HG02943 (cell line): ENCODE measurements around the gene FGF12.

Source experiments
- ATAC-seq: cut with Tn5 transposase; IDR thresholded peaks from one replicate; pipeline ENCODE4 v1.9.1; 2021; ENCODE audit warnings: mild to moderate bottlenecking, low read depth, moderate library complexity; ENCODE audit not compliant: unreplicated experiment

The FGF12 gene

DNA sequence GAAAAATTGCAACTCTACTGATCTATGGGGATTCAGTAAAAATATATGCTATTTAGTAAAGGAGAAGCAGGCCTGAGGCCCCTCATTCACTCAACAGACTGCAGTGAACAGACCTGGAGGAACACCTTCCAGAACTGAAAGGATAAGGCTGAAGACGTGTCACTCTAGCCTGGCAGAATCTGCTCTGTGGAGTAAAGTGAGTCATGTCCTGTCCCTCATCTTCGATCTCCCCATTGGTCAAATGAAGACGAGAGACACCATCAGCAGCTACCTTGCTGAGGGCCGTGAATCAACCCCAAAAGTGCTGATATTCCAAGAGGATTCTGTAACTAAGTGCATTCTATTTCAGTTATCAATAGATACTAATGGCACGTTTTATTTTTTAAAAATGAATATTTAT lies 359.7 kb downstream of the FGF12 start:
- no peak for ATAC-seq

DNA sequence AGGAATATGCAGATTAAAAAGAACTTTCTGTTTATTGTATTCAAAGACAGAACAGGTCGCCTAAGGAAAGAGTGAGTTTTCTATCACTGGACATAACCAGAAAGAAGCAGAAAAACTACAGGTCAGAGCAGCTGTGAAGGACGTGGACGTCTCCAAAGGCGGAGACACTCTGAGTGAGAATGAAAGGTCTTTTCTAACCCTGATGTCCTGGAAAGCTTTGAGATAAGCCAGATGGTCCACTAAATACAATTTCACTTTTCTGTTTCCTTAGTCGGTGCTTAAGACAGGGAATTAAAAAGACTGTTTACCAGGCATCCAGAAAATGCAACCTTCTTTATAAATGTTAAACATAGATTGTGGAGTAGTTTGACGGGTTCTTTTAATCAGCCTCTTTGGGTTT lies 360.4 kb downstream of the FGF12 start:
- ATAC-seq = no peak

DNA sequence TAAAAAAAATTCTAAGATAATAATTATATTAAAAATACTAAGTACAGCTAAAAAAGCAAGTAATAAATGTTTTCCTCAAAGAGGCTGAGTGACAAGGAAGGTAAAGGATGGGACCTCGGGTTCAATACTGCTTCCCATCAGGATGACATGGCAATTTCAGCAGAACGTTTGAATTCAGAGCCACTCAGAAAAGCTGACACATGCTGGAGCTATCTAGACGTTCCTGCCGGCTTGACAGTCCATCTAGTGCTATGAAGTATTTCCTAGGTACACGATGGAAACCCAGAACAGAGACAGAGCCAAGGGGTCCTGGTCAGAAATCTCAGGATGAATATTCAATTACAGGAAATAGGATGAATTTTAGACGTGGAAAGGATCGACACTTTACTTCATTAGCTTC lies 361.8 kb downstream of the FGF12 start:
- no peak for ATAC-seq

DNA sequence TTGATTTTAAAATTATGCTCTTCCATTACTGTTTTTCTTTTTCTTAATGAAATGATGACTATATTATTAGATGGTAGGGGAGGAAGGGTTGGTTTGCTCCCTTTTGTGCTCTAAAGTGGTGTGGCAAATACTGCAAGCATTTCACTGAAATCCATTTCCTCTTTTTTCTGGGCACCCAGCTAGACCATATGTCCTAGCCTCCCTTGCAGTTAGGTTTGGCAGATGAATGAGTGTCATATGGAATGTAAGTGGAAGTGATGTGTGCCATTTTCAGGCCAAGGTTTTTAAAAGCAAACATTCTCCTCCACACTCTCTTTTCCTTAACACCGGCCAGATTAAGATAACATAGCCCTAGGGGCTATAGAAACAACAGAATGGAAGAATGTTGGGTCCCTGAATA lies 363.0 kb downstream of the FGF12 start:
- ATAC-seq = no peak

DNA sequence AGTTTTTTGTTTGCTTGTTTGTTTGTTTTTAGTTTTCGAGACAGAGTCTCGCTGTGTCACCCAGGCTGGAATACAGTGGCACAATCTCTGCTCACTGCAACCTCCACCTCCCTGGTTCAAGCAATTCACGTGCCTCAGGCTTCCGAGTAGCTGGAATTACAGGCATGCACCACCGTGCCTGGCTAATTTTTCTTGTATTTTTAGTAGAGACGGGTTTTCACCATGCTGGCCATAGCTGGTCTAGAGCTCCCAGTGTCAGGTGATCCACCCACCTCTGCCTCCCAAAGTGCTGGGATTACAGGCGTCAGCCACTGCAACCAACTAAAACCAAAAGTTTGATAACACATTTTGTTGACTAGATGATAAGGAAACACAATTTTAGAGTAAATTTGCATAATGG lies 372.7 kb downstream of the FGF12 start:
- ATAC-seq = no peak

DNA sequence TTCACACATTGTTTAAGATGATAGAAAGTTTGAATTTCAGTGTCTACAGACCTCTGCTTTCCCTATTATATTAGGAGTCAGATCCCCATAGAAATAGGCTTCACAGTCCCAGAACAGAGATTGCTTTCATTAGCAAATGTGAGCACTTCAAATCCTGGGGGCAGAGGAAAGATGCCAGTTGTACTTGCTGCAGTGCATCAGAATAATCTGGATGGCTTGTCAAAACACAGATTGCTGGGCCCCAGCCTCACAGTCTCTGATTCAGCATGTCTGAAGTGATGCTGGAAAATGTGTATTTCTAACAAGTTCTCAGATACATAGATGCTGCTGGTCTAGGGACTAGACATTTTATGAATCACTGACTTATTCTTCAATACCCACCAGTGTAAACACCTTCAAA lies 375.2 kb downstream of the FGF12 start:
- ATAC-seq = no peak

DNA sequence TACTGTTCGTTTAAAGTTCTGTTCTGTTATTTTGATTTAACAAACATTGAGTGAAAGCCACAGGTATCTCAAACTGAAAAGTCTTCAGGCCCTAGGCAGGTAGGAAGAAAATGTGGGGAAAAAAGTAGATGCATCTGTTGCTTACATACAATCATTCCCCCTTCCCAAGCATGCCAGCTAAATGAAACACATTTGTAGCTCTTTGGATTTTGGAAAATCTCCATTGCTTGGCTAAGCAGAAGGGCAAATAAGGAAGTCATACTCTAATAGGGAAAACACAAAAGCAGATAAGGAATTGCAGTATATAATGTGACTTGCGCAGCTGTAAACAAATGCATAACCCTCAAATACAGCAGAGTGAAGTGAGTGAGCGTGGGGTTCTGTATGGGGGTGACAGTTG lies 375.9 kb downstream of the FGF12 start:
- no peak for ATAC-seq

DNA sequence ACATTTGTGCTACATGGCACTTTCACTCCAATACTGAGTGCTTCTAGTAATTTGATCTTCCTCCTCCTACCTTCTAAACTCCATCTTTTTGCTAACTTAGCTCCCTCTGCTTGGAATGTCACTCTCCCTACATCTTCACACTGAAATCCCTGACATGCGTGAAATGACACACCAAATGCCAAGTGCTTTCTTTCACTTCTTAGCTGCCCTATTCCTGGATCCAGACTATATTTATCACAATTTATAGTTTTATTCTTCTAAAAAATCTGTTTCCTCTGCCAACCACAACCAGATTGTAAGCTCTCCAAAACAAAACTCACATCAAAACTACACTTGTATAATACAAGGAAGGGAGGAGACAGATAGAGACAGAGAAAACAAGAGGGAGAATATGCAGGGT lies 387.3 kb downstream of the FGF12 start:
- no peak for ATAC-seq

DNA sequence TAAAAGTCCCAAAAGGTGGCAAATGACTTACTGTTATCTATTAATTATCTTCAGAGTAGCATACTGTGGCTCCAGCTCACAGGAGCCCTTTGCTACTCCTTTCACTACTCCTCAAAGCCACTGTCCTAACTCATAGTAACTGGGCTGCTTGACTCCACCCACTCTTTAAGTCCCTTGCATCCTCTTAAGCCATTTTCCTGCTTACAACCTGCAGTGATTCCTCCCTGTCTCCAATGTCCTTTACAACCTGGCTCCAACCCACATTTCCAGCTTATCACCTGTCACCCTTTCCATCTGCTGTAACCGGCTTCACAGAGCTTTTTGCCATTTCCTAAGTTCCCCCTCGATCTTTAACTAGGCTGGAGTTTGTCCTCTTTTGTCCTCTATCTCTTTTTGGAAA lies 388.1 kb downstream of the FGF12 start:
- ATAC-seq = no peak

DNA sequence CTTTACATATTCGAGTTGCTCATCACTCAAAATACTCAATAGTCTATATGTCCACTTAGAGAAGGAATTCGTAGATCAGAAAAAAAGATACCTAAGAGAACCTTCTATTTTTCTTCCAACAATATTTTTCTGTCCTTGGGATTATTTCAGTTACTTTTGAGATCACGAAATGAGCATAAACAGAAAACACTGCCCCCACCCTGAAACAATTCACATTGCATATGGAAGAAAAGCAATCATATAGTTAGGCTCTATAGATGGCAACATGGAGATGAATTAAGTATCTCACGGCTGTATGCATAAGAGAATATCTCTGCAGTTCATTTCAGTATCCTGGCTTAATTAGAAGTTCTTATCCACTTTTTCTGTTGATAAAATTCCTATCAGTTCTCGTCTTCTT lies 391.1 kb downstream of the FGF12 start:
- no peak for ATAC-seq

DNA sequence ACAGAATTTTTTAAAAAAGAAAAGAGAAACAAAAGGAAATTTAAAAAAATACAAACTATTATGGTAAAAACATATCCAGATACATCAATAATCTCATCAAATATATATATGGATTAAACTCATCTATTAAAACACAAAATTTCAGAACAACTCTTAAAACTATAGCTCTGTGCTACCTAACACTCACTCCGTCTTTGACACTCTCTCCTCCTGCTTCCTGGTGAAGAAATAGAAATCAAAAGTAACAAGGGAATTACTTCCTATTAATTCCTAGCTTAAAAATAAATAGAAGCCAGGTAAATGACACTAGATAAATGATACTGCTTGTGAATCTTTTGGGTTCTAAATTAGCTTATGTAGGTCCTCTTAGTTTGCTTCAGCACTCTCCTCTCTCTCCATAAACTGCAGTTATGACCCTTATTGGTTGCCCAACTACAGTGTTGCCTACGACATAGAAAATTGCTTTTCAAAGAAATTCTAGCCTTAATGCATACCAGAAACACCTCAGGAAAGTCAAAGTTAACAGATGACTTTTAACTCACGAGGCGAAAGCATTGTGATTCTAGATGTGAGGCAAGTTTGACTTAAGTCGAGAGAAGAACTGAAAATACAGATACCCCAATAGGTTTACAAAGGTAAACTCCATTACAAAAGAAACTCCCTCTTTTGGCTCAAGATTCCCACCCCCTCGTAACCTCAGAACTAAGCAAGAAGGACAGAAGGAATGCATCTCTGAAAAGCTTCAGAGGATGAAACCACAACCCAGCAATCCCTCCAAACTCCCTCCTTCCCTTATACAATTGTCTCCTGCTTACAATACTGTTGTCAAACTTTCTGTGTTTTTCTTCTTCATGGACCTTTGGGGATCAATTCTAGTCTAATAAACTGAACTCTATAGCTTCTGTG lies 394.7 kb downstream of the FGF12 start:
- no peak for ATAC-seq

DNA sequence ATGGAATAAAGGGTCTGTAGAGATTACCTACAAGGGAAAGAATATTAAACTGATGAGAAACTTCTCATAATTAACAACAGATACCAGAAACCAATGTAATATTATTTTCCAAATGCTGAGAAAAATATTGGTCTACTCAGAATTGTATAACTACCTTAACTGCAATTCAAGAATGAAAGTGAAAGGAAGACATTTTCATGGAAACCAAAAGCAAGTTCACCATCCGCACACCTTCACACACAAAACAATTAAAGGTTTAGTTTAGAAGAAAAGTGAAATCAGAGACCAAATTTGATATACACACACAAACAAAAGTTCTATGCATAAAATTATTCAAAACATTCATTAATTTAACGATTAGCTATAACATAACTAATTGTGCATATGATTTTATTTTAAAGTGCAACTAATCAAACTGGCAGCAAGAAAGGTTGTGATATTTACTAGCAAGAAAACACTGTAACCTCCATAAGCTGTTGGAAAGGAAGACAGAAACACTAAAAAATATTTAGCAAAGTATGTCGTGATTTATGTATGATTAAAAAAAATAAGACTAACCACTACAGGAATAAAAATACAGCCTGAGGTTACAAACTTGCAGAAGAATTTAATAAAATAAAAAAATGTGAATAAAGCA lies 395.5 kb downstream of the FGF12 start:
- no peak for ATAC-seq

DNA sequence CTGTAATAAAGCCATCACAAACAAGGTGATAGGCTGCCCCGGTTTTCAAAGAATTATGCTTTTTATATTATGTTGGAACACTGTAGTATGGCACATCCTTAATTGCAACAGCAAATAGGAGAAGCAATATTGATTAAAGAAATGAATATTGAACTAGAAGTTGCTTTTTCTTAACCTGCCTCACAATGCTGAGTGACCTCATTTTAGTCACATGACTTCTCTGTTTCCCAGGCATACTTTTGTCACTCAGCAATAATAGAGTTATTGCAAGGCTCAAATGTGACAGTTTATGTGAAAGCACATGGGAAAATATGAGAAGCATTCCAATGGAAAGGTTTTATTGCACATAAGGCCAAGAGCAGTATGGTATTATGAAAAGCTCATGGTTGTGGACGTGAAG lies 400.7 kb downstream of the FGF12 start:
- ATAC-seq = no peak

DNA sequence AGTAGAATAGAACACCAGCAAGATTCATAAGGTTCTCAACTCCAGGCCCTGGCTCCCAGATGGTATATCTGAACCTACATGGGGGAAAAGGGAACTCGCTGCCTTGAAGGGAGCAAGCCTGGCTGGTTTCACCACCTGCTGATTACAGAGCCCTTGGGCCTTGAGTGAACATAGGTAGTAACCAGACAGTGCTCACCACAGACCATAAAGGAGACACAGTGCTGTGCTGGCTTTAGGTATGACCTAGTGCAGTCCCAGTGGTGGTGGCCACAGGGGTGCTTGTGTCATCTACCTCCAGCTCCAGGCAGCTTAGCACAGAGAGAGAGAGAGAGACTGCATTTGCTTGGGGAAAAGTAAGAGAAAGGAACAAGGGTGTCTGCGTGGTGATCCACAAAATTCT lies 409.8 kb downstream of the FGF12 start:
- no peak for ATAC-seq

DNA sequence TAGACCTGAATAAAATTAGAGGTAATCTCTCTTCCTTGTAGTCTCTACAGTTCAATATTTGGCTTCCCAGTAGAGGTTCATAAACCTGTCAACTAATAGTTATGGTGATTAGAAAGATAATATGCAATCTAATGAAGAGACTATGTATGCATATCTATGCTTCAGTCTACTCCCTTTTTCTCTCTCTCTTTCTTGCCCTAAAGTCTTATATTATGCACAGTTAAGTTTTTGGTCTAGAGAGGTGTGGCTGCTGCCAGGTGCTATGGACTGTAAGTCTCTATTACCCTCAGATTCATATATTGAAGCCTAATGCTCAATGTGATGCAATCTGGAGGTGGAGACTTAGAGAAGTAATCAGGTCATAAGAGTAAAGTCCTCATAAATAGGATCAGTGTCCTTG lies 413.7 kb downstream of the FGF12 start:
- ATAC-seq = no peak

DNA sequence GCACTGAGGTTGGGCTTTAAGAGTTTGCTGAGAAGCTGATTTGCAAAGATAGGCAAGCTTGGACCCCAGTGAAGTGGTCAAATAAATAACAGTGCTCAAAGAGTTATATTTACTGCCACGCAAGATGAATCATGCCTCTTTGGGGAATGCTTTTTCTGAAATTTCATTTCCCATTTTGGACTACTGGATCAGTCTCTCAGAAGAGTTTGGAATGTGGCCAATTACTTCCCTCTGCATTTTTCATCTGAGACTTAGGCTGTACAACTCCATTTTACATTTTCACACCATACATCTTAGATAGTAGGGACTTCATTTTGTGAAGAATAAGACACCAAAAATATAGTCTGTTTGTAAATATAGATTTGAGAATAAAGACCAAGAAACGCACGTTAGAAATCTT lies 419.7 kb downstream of the FGF12 start:
- ATAC-seq = no peak

DNA sequence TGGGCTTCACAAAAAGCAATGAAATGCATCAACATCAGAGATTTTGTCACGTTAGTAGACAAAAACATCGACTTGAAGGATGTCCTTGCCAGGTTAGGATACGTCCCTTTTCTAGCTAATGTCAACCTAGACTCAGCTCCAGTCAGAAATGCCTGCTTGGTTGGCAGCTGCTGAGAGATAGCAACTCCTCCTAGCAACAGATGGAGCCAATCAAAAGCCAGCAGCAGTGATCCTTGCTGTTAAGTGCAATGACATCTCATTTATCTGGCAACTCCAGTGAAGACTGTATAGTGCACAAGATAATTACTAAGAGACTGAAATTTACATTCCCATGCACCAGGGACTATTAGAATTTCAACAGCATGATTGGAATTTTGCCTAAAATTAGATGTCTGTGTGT lies 424.1 kb downstream of the FGF12 start:
- ATAC-seq = no peak

DNA sequence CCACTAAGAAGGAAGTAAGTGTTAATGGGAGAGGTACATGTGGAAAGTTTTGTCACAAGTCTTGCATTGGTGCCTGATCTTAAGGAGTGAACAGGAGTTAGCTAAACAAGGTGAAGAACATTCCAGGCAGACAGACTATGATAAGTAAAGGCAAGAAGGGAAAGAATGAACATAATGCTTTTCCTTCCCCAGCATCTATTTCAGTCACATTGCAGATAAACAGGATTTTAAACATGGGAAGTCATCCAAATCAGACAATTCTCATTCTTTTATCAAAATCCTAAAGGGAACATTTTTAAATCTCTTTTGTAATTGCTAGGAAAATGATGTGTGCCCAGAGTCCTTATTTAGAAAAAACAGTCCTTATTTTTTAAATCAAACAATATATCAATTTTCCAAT lies 424.6 kb downstream of the FGF12 start:
- no peak for ATAC-seq

DNA sequence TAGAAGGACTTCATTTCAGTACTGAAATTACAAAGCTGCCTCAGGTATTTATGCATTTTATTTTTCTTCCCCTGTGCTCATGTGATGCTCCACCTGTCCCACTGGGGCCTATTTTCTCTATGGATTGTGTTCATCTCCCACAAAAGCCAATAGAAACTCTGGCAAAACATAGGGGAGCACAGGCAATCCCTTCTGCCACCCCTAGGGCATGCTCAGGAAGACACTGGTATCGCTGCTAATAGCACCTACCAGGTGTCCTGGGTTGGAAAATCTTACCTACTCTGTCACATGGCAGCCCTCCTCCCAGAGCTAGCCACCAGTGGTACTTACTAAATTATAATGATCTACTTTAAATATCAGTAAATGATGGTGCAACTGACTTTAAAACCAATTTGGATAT lies 427.4 kb downstream of the FGF12 start:
- no peak for ATAC-seq

DNA sequence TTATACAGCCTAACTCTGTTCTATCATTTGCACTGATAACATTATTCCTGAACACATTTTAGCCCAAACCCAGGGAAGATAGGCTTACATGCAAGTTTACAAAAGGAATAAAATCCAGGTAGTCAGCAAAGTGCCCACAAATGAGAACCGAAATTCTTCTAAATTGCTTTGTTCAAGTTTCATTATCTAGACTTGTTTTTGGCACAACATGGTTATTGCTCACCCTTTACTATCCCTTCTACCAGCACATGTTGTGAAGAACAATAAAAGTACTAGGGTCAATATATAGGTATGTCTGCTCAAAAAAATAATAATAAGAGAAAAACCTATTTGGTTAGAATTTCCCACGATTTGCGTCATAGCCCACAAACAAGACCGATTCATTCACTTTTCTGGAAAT lies 430.5 kb downstream of the FGF12 start:
- no peak for ATAC-seq

DNA sequence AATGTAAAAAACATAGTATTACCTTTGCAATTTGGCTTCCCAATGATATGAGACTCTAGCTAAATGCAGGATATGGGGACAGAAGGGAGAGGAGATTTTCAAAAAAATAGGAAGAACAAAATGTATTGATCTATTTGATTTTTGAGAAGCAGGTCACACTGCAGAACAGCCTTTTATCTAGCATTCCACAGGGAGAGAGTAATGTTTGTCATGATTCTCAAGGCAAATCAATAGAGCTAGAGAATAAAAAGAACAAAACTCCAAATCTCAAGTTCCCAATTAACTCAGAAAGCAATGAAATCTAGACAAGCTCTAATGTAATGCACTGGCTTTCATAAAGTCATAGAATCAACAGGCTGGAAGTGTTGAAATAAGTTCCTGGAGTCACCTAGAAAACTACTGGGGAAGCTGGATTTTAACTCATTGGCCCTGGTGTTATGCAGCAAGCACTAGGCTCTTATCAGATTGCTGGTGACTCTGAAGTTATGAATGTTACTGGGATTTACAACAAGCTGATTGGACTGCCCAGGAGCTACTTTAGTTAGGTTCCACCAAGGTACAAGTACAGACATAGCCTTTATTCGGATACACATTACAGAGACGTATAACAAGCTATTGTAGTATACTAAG lies 442.8 kb downstream of the FGF12 start:
- ATAC-seq = no peak
